Nephron (organoid): ENCODE measurements around the gene PPP1R3E.

Source experiments
- H3K27ac Mint-ChIP-seq, 3 experiments: 2 replicates each; pipeline ENCODE4 v1.8.0; 2020; ENCODE audit warnings: mixed read lengths in 3 of 3, mild to moderate bottlenecking in 2 of 3, moderate library complexity in 1 of 3
- H3K27me3 Mint-ChIP-seq: 2 replicates; pipeline ENCODE4 v1.8.0; 2021; ENCODE audit warnings: low read depth, mild to moderate bottlenecking, moderate library complexity, mixed read lengths
- H3K36me3 Mint-ChIP-seq: 2 replicates; pipeline ENCODE4 v1.8.0; 2020; ENCODE audit warnings: low read depth, mixed read lengths
- H3K4me1 Mint-ChIP-seq: 2 replicates; pipeline ENCODE4 v1.8.0; 2020; ENCODE audit warnings: mixed read lengths
- H3K4me3 Mint-ChIP-seq, 3 experiments: 2 replicates each; pipeline ENCODE4 v1.8.0; 2020; ENCODE audit warnings: mild to moderate bottlenecking in 3 of 3, mixed read lengths in 3 of 3, moderate library complexity in 2 of 3
- H3K9me3 Mint-ChIP-seq: 2 replicates; pipeline ENCODE4 v1.8.0; 2020; ENCODE audit warnings: mixed read lengths
- CTCF ChIP-seq, 3 experiments: fragments of 200-600 bp; sonication (generic); IDR thresholded peaks; one replicate each; pipeline ENCODE4 v1.5.0; 2021; ENCODE audit warnings: antibody characterized with exemption in 3 of 3; ENCODE audit not compliant: unreplicated experiment in 3 of 3

Gene PPP1R3E

GRCh38 chr14:23307146-23307530 lies 4.5 kb upstream of the PPP1R3E start:
- Mint-ChIP-seq H3K4me1 (peaks cover 42% of the 10 kb centered on the region), H3K4me3 (peak overlapping the region; percentile 93 to 98 (median 95)), H3K9me3 (no peaks in the 10 kb centered on the region), H3K36me3 (peaks cover 25% of the 10 kb centered on the region), H3K27me3 (peaks cover 5% of the 10 kb centered on the region), H3K27ac (peak overlapping the region; percentile 92 to 97 (median 95))
- no peak for TF ChIP-seq CTCF (IDR thresholded peaks at IDR 0.05; ENCODE audit: unreplicated experiment in 3 of 3)

- Mint-ChIP-seq H3K4me1 (peaks cover 42% of the 10 kb centered on the region), H3K9me3 (no peaks in the 10 kb centered on the region), H3K27me3 (peaks cover 5% of the 10 kb centered on the region), H3K36me3 (peaks cover 21% of the 10 kb centered on the region), H3K4me3 (peak within 1 kb of the TSS; percentile 93 to 98 (median 95)), H3K27ac (peak within 1 kb of the TSS; percentile 92 to 97 (median 95))
- no peak for TF ChIP-seq CTCF (IDR thresholded peaks at IDR 0.05; ENCODE audit: unreplicated experiment in 3 of 3)
Observed at GRCh38 chr14:23306412-23307145, 3.9 kb upstream of the PPP1R3E start, which contains the start of gene BCL2L2. BCL2L2 (plus strand) TSS chr14:23306833; CDS start chr14:23307768, 935 bp downstream.

- H3K36me3 Mint-ChIP-seq: no peaks in the 10 kb centered on the region
- no peaks in the 10 kb centered on the region for H3K27me3 Mint-ChIP-seq
- H3K4me1 Mint-ChIP-seq: peaks cover 33% of the 10 kb centered on the region
- H3K4me3 Mint-ChIP-seq: peak overlapping the region; percentile 98 to 99 (median 98)
- no peaks in the 10 kb centered on the region for H3K9me3 Mint-ChIP-seq
- H3K27ac Mint-ChIP-seq: peak overlapping the region; percentile 98 to 100 (median 100)
- no peak for TF ChIP-seq CTCF (IDR thresholded peaks at IDR 0.05; ENCODE audit: unreplicated experiment in 3 of 3)
Observed at GRCh38 chr14:23301969-23302289, 730 bp downstream of the PPP1R3E start.

- Mint-ChIP-seq H3K4me1 (peaks cover 33% of the 10 kb centered on the region), H3K27me3 (no peaks in the 10 kb centered on the region), H3K36me3 (no peaks in the 10 kb centered on the region), H3K27ac (peak overlapping the region; percentile 98 to 100 (median 100)), H3K9me3 (no peaks in the 10 kb centered on the region), H3K4me3 (peak overlapping the region; percentile 98 to 99 (median 98))
- TF ChIP-seq CTCF (IDR thresholded peaks at IDR 0.05; ENCODE audit: unreplicated experiment in 3 of 3): peak; percentile 79 to 85 (median 82)
Observed at GRCh38 chr14:23301288-23301968, 1.2 kb downstream of the PPP1R3E start.

- Mint-ChIP-seq H3K27me3 (no peaks in the 10 kb centered on the region), H3K4me1 (peaks cover 26% of the 10 kb centered on the region), H3K9me3 (no peaks in the 10 kb centered on the region), H3K4me3 (peak overlapping the region; percentile 93 to 98 (median 98)), H3K36me3 (no peaks in the 10 kb centered on the region), H3K27ac (peak overlapping the region; percentile 98 to 100 (median 100))
- TF ChIP-seq CTCF (IDR thresholded peaks at IDR 0.05; ENCODE audit: unreplicated experiment in 3 of 3): no peak
Observed at GRCh38 chr14:23300687-23301223, 1.9 kb downstream of the PPP1R3E start.
